ENCODE data around the gene SCGN.

- TF ChIP-seq KDM4B (IDR thresholded peaks at IDR 0.05; ENCODE audit: borderline replicate concordance in 2 of 2, low read depth in 1 of 2) (no peak), ZNF431 (CRISPR knock-in tag; IDR thresholded peaks at IDR 0.05) (no peak), PTBP1 (IDR thresholded peaks at IDR 0.05; ENCODE audit: low read depth, low read length) (no peak), ZNF318 (IDR thresholded peaks at IDR 0.05; ENCODE audit: borderline replicate concordance in 1 of 2, low read depth in 1 of 2) (no peak), MTF1 (CRISPR knock-in tag; IDR thresholded peaks at IDR 0.05; ENCODE audit: borderline replicate concordance) (no peak), CTCF (IDR thresholded peaks at IDR 0.05 in 2 of 3, conservative IDR thresholded peaks at IDR 0.05 in 1 of 3; ENCODE audit: insufficient read depth in 2 of 3, low read depth in 1 of 3, low read length in 3 of 3) (peak in 2 of 3 experiments; percentile 12 to 37; a peak in 1 of 6 replicates), JUND (IDR thresholded peaks at IDR 0.05; ENCODE audit: borderline replicate concordance, low read depth, low read length) (no peak), JUND (tag; IDR thresholded peaks at IDR 0.05; ENCODE audit: borderline replicate concordance, low read depth, low read length) (no peak), ZNF143 (CRISPR knock-in tag; IDR thresholded peaks at IDR 0.05) (no peak), CHD2 (IDR thresholded peaks at IDR 0.05; ENCODE audit: low read depth, low read length) (no peak)
These were observed 57.7 kb downstream of the SCGN start for GRCh38 chr6:25709761-25710160.

Data from K562 (cell line).